ENCODE results near the gene AMZ1.

GRCh38 chr7:2654059-2654458 is 33.9 kb upstream of the AMZ1 start:
- TF ChIP-seq EZH2phosphoT487 (IDR thresholded peaks at IDR 0.05) = no peak
- TF ChIP-seq, protein P1, sequence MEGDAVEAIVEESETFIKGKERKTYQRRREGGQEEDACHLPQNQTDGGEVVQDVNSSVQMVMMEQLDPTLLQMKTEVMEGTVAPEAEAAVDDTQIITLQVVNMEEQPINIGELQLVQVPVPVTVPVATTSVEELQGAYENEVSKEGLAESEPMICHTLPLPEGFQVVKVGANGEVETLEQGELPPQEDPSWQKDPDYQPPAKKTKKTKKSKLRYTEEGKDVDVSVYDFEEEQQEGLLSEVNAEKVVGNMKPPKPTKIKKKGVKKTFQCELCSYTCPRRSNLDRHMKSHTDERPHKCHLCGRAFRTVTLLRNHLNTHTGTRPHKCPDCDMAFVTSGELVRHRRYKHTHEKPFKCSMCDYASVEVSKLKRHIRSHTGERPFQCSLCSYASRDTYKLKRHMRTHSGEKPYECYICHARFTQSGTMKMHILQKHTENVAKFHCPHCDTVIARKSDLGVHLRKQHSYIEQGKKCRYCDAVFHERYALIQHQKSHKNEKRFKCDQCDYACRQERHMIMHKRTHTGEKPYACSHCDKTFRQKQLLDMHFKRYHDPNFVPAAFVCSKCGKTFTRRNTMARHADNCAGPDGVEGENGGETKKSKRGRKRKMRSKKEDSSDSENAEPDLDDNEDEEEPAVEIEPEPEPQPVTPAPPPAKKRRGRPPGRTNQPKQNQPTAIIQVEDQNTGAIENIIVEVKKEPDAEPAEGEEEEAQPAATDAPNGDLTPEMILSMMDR (IDR thresholded peaks at IDR 0.05) = no peak

All from neural progenitor cell (in vitro differentiated cells).